Measurements from ENCODE around the gene MRPS7.

DNA sequence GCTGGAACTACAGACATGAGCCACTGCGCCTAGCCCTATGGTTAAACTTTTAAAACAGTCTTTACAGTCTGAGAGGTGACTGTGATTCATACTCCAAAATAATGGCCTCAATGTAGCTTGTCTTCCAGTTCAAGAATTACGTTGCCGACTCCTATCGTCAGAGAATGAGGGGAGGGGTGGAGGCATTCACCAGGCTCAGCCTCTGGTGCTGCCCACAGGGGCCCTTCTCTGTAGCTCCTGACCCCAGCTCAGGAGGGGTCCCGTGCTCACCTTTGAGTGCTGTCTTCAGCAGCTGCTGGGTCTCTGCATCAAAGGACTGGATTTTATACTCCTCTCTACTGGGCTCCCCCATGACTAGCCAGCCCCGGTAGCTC lies 8.2 kb downstream of the MRPS7 start:
- TF ChIP-seq POLR2A (IDR thresholded peaks at IDR 0.05; ENCODE audit: low read depth, low read length) (no peak), TCF7 (IDR thresholded peaks at IDR 0.05; ENCODE audit: borderline replicate concordance) (no peak), GABPA (IDR thresholded peaks at IDR 0.05; ENCODE audit: low read depth) (no peak), ZNF24 (IDR thresholded peaks at IDR 0.05) (no peak)
- TF ChIP-seq, protein P1, sequence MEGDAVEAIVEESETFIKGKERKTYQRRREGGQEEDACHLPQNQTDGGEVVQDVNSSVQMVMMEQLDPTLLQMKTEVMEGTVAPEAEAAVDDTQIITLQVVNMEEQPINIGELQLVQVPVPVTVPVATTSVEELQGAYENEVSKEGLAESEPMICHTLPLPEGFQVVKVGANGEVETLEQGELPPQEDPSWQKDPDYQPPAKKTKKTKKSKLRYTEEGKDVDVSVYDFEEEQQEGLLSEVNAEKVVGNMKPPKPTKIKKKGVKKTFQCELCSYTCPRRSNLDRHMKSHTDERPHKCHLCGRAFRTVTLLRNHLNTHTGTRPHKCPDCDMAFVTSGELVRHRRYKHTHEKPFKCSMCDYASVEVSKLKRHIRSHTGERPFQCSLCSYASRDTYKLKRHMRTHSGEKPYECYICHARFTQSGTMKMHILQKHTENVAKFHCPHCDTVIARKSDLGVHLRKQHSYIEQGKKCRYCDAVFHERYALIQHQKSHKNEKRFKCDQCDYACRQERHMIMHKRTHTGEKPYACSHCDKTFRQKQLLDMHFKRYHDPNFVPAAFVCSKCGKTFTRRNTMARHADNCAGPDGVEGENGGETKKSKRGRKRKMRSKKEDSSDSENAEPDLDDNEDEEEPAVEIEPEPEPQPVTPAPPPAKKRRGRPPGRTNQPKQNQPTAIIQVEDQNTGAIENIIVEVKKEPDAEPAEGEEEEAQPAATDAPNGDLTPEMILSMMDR (IDR thresholded peaks at IDR 0.05 in 2 of 3, conservative IDR thresholded peaks at IDR 0.05 in 1 of 3; ENCODE audit: control insufficient read depth in 2 of 3, extremely low read depth in 1 of 3, insufficient read depth in 1 of 3, low read depth in 3 of 3, low read length in 3 of 3), result no peak
- TF ChIP-seq, protein P2, sequence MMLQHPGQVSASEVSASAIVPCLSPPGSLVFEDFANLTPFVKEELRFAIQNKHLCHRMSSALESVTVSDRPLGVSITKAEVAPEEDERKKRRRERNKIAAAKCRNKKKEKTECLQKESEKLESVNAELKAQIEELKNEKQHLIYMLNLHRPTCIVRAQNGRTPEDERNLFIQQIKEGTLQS (IDR thresholded peaks at IDR 0.05; ENCODE audit: borderline replicate concordance, extremely low read depth, low read depth, low read length), result no peak
